NCI-H226 (cell line): ENCODE measurements around the gene LPP.

Source experiments
- DNase-seq: peaks from one replicate; pipeline ENCODE4 v3.0.0-alpha.2; 2015

Gene LPP

GRCh38 chr3:188304501-188304900 lies 150.5 kb downstream of the LPP start:
- no peak for DNase-seq

- DNase-seq = no peak
These were observed 151.3 kb downstream of the LPP start for GRCh38 chr3:188305220-188305619.

GRCh38 chr3:188306435-188307005 lies 152.6 kb downstream of the LPP start:
- DNase-seq = no peak

DNA sequence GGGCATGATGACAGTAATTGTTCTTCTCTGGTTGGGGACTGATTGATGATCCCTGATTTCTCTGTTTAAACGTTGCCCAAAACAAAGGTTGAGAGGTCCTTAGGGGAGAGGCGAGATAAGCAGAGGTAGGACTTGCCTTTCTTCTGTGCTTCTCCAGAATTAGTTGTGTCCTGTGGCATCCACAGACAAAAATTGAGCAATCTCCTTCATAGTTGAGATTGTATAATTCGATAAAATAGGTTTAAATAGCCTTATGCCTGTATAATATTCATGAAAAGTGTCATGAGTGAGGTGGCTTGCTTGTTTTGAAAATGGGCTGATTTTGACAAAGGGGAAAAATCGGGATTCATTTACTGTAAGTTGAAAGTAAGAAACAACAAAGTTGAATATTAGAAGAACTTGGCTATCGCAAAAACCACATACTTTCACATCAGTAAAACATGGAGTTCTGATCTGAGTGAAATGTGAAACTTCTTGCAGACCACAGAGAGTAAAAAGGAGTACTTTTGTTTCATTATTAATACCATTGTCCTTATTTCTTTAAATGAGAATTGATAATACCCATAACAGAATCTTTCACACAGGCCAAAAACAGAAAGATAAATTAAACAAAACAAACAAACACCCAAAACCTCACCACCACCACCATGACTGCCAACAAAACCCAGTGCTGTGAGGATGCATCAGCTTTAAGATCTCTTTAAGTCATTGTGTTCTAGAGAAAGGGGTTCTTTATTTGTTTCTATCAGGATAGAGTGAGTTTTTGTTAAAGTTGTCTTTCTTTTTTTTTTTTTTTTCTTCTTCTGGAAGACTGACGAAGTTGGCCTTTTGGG lies 155.7 kb downstream of the LPP start:
- DNase-seq = no peak

GRCh38 chr3:188310270-188310710 lies 156.3 kb downstream of the LPP start:
- no peak for DNase-seq

GRCh38 chr3:188315553-188315952 lies 161.6 kb downstream of the LPP start:
- DNase-seq = no peak

DNA sequence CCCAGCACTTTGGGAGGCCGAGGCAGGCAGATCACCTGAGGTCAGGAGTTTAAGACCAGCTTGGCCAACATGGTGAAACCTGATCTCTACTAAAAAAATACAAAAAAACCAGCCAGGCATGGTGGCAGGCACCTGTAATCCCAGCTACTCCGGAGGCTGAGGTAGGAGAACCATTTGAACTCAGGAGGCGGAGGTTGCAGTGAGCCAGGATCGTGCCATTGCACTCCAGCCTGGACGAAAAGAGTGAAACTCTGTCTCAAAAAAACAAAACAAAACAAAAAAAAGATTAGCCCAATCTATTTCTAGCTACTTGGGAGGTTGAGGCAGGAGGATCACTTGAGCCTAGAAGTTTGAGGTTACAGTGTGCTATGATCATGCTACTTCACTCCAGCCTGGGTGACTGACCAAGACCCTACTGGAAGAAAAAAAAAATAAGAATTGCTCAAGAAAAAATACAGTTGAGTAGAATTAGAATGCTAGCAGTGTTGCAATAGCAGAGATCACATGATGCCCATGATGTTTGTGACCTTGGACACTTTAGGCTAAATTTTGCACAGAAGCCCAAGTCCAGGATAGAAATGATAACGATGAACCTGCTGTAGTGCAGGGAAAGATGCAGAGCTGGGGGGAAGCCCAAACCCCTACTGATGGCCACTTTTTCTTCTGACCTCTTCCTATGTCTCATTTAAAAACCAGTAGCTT lies 162.2 kb downstream of the LPP start:
- no peak for DNase-seq

GRCh38 chr3:188316723-188317070 lies 162.7 kb downstream of the LPP start:
- DNase-seq = no peak

DNA sequence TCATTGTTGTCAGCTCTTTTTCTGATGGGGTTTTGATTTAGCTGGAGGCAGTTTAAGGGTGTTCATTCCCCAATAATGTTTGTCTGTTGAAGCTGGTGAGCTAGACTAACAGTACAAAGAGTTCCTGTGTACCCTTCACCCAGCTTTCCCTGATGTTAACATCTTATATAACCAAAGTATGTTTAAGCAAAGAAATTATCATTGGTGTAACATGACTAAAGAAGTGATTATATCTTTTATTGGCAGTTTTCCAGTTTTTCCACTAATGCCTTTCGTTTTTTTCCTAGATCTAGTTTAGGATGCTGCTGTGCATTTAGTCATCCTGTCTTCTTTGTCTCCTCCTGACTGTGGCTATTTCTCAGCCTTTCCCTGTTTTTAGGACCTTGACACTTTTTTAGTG lies 165.6 kb downstream of the LPP start:
- peak; percentile 30 for DNase-seq

DNA sequence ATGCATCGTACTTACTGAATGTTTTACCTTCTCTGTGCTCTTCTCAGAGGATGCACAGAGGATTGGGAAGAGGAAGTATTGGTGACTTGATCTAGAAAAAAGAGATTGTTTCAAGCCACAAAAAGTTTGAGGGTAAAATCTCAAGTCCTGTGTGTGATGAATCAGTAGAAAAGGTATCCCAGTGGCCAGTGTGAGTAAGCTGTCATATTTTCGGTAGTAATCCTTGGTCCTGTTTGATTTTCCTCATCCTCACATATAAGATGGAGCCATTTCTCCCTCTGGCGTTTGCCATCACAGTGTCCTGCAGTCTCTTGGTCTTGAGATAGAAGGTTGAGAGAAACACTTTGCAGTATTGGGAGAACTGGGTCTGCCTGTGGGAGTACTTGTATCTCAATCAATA lies 166.8 kb downstream of the LPP start:
- DNase-seq = no peak

GRCh38 chr3:188321258-188321657 lies 167.3 kb downstream of the LPP start:
- DNase-seq = no peak

- no peak for DNase-seq
These were observed 168.4 kb downstream of the LPP start for GRCh38 chr3:188322135-188322887.

GRCh38 chr3:188323067-188323842 lies 169.3 kb downstream of the LPP start:
- no peak for DNase-seq

- no peak for DNase-seq
These were observed 172.2 kb downstream of the LPP start for GRCh38 chr3:188326111-188326510.

DNA sequence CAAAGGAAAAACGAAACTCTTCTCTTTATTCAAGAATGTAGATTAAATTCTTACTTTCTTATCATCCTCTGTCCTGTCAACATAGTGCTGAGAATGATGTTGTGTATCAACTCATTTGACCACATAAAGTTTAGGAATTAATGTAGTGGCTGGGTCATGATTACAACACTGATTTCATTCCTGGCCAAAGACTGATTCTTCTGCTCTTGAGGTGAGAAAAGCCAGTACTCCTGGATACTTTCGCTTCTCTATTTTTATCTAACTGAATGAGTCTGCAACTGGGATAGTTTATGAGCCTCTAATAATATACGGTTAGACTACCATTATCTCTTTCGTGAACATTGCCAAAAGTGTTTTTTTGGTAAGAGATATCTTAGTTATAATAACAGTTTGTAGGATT lies 173.0 kb downstream of the LPP start:
- DNase-seq = peak; percentile 83

GRCh38 chr3:188327433-188327832 lies 173.5 kb downstream of the LPP start:
- DNase-seq = no peak

DNA sequence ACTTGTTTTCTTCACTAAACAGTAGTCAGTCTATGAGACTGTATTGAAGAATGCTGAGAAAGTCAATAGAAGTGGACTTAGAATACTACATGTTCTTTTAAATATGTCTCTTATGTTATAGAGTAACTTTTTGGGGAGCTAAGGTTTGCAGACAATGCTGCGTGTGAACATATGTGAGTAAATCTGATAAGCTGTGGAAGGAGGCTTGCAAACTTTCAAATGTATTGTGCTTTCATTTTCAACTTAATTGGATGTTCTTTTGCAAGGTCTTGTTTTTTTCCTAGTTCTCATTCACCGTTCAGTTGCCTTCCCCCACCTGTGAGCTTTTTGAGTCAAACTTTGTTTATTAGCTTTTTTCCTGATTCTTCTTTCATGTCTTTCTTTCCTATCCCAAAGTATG lies 176.2 kb downstream of the LPP start:
- DNase-seq = no peak

- DNase-seq = no peak
These were observed 177.2 kb downstream of the LPP start for GRCh38 chr3:188331166-188331565.

DNA sequence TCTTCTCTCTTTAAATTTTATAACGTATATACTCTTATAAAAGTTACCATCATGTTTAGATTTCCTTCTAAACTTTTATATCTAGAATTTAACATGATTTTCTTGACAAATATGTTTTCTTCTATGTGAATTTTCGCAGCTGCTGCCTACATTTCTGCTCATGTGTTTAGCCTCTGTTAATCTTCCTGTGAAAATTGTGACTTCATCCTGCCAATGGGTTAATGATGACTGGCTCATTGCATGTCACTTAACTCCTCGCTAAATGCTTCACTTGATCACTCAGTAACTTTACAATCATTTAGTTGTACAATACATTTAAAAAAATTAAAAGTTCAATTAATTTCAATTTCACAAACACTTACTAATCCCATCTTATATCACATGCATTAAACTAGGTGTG lies 178.1 kb downstream of the LPP start:
- DNase-seq = no peak

DNA sequence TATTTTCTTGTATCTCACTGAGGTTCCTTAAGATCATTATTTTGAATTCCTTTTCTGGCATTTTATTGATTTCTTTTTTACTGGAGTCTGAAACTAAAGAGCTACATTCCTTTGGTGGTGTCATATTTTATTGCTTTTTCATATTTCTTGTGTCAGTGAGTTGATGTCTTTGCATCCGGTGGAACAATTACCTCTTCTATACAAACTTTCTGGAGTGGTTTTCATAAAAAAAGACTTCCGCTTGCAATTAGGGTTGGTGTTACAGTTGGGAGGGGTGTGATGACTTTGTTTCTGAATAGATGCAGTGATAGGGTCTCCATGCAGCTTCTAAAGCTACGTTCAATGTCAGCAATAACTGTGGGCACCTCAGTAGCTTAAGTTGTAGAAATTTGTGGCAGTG lies 181.7 kb downstream of the LPP start:
- DNase-seq = no peak

DNA sequence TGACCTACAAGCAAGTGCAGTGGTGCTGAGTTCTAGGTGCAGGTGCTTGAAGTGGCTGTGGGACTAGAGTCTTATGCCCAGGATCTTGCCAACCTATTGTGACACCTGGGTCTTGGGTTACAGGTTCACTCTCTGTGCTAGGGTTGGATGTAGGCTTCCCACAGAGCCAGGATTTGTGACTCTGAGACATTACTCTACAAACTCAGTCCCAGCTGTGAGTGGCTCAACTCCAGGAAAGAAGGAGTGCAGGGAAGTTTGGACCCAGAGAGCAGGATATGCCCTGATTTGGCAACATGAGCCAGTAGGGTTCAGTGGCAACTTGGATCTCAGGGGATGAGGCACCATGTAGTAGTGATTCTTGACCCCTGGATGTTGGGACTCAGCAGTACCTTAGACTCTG lies 182.2 kb downstream of the LPP start:
- no peak for DNase-seq

GRCh38 chr3:188337232-188337631 lies 183.3 kb downstream of the LPP start:
- DNase-seq = no peak

DNA sequence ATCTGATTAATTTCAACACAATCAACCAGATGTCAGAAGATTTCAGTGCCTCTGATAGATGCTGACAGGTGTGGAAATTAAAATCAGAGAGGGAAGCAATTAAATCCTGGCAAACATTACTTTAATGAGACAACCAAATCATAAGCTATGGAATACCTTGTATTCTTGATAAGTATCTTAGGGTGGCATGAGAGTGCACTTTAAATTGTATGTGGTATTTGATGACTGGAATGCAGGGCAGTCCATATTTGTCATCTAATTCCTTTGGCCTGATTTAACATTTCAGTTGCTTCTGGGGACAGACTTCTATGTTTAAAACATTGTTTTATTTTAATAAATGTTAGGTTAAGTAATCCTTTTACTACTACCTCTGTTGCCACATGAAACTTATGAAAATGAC lies 184.1 kb downstream of the LPP start:
- DNase-seq = no peak
